ENCODE measurements around the gene DIPK2B.

Gene DIPK2B

GRCh38 chrX:45200741-45201234, at the start of gene DIPK2B:
Gene DIPK2B, minus strand, starts transcription at chrX:45200876. Its CDS starts 50 bp downstream, at chrX:45200826.
- no peak for DNase-seq (ENCODE audit: low read depth)

GRCh38 chrX:45240301-45240700, 39.6 kb upstream of the DIPK2B start:
- no peak for DNase-seq (ENCODE audit: low read depth)

GRCh38 chrX:45238489-45238888, 37.8 kb upstream of the DIPK2B start:
- DNase-seq (ENCODE audit: low read depth): no peak

- no peak for DNase-seq (ENCODE audit: low read depth)
These were observed 32.9 kb upstream of the DIPK2B start for GRCh38 chrX:45233531-45233930.

GRCh38 chrX:45232139-45232538, 31.5 kb upstream of the DIPK2B start:
- DNase-seq (ENCODE audit: low read depth): no peak

GRCh38 chrX:45230410-45230809, 29.7 kb upstream of the DIPK2B start:
- no peak for DNase-seq (ENCODE audit: low read depth)

GRCh38 chrX:45229348-45229747, 28.7 kb upstream of the DIPK2B start:
- no peak for DNase-seq (ENCODE audit: low read depth)

GRCh38 chrX:45228126-45228525, 27.4 kb upstream of the DIPK2B start:
- DNase-seq (ENCODE audit: low read depth): no peak

- DNase-seq (ENCODE audit: low read depth): no peak
These were observed 7.6 kb upstream of the DIPK2B start for GRCh38 chrX:45208121-45208856.

- DNase-seq (ENCODE audit: low read depth): no peak
These were observed 1.5 kb upstream of the DIPK2B start for GRCh38 chrX:45202171-45202570.

- no peak for DNase-seq (ENCODE audit: low read depth)
These were observed 2.0 kb downstream of the DIPK2B start for GRCh38 chrX:45198706-45199105.

- no peak for DNase-seq (ENCODE audit: low read depth)
These were observed 2.4 kb downstream of the DIPK2B start for GRCh38 chrX:45198301-45198700.

- DNase-seq (ENCODE audit: low read depth): no peak
These were observed 4.0 kb downstream of the DIPK2B start for GRCh38 chrX:45196701-45197100.

- DNase-seq (ENCODE audit: low read depth): no peak
These were observed 8.8 kb downstream of the DIPK2B start for GRCh38 chrX:45191820-45192409.

GRCh38 chrX:45191383-45191782, 9.3 kb downstream of the DIPK2B start:
- DNase-seq (ENCODE audit: low read depth): no peak

- no peak for DNase-seq (ENCODE audit: low read depth)
These were observed 12.9 kb downstream of the DIPK2B start for GRCh38 chrX:45187731-45188130.

GRCh38 chrX:45186643-45187026, 14.0 kb downstream of the DIPK2B start:
- no peak for DNase-seq (ENCODE audit: low read depth)

- DNase-seq (ENCODE audit: low read depth): no peak
These were observed 16.5 kb downstream of the DIPK2B start for GRCh38 chrX:45184211-45184610.

GRCh38 chrX:45172890-45173289, 27.8 kb downstream of the DIPK2B start:
- no peak for DNase-seq (ENCODE audit: low read depth)

- DNase-seq (ENCODE audit: low read depth): no peak
These were observed 33.9 kb downstream of the DIPK2B start for GRCh38 chrX:45166781-45167180.

GRCh38 chrX:45165726-45166125, 35.0 kb downstream of the DIPK2B start:
- DNase-seq (ENCODE audit: low read depth): no peak

- no peak for DNase-seq (ENCODE audit: low read depth)
These were observed 35.7 kb downstream of the DIPK2B start for GRCh38 chrX:45164995-45165394.

GRCh38 chrX:45164021-45164621, 36.6 kb downstream of the DIPK2B start:
- DNase-seq (ENCODE audit: low read depth): no peak

Measured in stimulated activated CD8-positive, alpha-beta memory T cell treated with anti-CD3 and anti-CD28 coated beads, Interleukin-15, amount 100 ng/mL, for 24 hours (primary cell).